ENCODE data around the gene TEF.

DNA sequence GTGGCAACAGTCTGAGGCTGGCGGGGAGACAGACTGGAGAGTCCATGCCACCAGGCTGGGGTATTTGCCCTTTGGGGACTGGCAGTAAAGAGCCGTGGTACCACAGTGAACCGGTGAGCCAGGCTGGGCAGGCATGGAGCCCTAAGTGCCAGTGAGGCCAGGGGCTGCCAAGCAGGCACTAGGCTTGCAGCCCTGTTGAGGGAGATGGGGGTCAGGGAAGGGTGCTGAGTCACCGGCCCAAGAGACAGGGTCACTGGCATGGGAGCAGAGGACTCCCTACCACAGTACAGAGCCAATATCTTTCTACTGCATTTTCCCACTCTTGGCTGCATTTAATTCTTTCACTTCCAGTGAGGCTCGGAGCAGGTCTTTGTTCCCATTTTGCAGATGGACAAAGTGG lies 30.7 kb upstream of the TEF start:
- TF ChIP-seq GATA2 (IDR thresholded peaks at IDR 0.05; ENCODE audit: low read depth, low read length) (no peak), GATA3 (IDR thresholded peaks at IDR 0.05; ENCODE audit: low read depth, low read length) (no peak)

Data from SH-SY5Y (cell line).